HG03196 (cell line): Measurements from ENCODE around the gene RAD54L2.
"Not testable (repeated sequence)": the region's sequence is repeated elsewhere in the genome, so short reads cannot be mapped to it uniquely, and the experiment has no call there.

ENCODE experiments used
- ATAC-seq: cut with Tn5 transposase; IDR thresholded peaks from one replicate; pipeline ENCODE4 v1.9.1; 2021; ENCODE audit not compliant: unreplicated experiment

RAD54L2 gene

GRCh38 chr3:51542596-51542995 lies 4.1 kb downstream of the RAD54L2 start:
- ATAC-seq = not testable (repeated sequence)

GRCh38 chr3:51544011-51544775 lies 5.7 kb downstream of the RAD54L2 start:
- ATAC-seq = no peak

GRCh38 chr3:51547274-51547673 lies 8.8 kb downstream of the RAD54L2 start:
- no peak for ATAC-seq

GRCh38 chr3:51549311-51549710 lies 10.8 kb downstream of the RAD54L2 start:
- no peak for ATAC-seq

- no peak for ATAC-seq
These were observed 11.7 kb downstream of the RAD54L2 start for GRCh38 chr3:51550080-51550819.

GRCh38 chr3:51557993-51558392 lies 19.5 kb downstream of the RAD54L2 start:
- ATAC-seq = no peak

- no peak for ATAC-seq
These were observed 20.9 kb downstream of the RAD54L2 start for GRCh38 chr3:51559411-51559888.

GRCh38 chr3:51559961-51560360 lies 21.4 kb downstream of the RAD54L2 start:
- no peak for ATAC-seq

- not testable (repeated sequence) for ATAC-seq
These were observed 23.9 kb downstream of the RAD54L2 start for GRCh38 chr3:51562403-51562802.

GRCh38 chr3:51568036-51568435 lies 29.5 kb downstream of the RAD54L2 start:
- ATAC-seq = no peak

- ATAC-seq = no peak
These were observed 30.5 kb downstream of the RAD54L2 start for GRCh38 chr3:51568996-51569395.

GRCh38 chr3:51578238-51578637 lies 39.7 kb downstream of the RAD54L2 start:
- no peak for ATAC-seq

GRCh38 chr3:51580418-51580817 lies 41.9 kb downstream of the RAD54L2 start:
- no peak for ATAC-seq

GRCh38 chr3:51581524-51581923 lies 43.0 kb downstream of the RAD54L2 start:
- no peak for ATAC-seq

- no peak for ATAC-seq
These were observed 46.7 kb downstream of the RAD54L2 start for GRCh38 chr3:51585197-51585596.

GRCh38 chr3:51585871-51586270 lies 47.4 kb downstream of the RAD54L2 start:
- ATAC-seq = no peak
